HEK293 (cell line): Measurements from ENCODE around the gene TGFB2.

Experiments used
- CTCF ChIA-PET: fragments of 350-600 bp; formaldehyde crosslinking; extraction: SDS; loops from one replicate; lab custom pipeline; 2021; ENCODE audit warnings: antibody characterized with exemption; lab: Yijun Ruan, JAX
- POLR2A ChIA-PET: fragments of 300-600 bp; formaldehyde crosslinking; extraction: SDS; loops from one replicate; lab custom pipeline; 2020; ENCODE audit warnings: antibody characterized with exemption, inconsistent platforms; lab: Yijun Ruan, JAX
- H3K27ac ChIP-seq: fragments of 200-500 bp; sonication (Bioruptor generic); 2 replicates; pipeline ENCODE4 v1.5.1; 2014; ENCODE audit warnings: low read depth, low read length, control low read depth, inconsistent platforms; ENCODE audit errors: extremely low read depth
- H3K36me3 ChIP-seq, 2 experiments: fragments of 200-500 bp in 1 of 2; sonication (Bioruptor generic) in 1 of 2; 1 replicate in 1 of 2; 2 replicates in 1 of 2; pipeline ENCODE4 v1.5.1; 2014 to 2017; ENCODE audit warnings: inconsistent platforms in 2 of 2, low read length in 2 of 2; ENCODE audit not compliant: control insufficient read depth in 2 of 2, insufficient read depth in 1 of 2
- H3K4me1 ChIP-seq: fragments of 200-500 bp; sonication (Bioruptor generic); 2 replicates; pipeline ENCODE4 v1.5.1; 2014; ENCODE audit warnings: mild to moderate bottlenecking, low read length, inconsistent platforms; ENCODE audit not compliant: control insufficient read depth, insufficient read depth
- H3K4me3 ChIP-seq: 2 replicates; pipeline ENCODE4 v1.5.1; 2011; ENCODE audit warnings: low read depth, mild to moderate bottlenecking, control low read depth, low read length, moderate library complexity
- H3K9me3 ChIP-seq: fragments of 200-500 bp; sonication (Bioruptor generic); 2 replicates; pipeline ENCODE4 v1.5.1; 2014; ENCODE audit warnings: low read depth, low read length, inconsistent platforms; ENCODE audit not compliant: control insufficient read depth, insufficient read depth
- BCL11A ChIP-seq: fragments of 450-650 bp; formaldehyde crosslinking; IDR thresholded peaks from 2 replicates; pipeline ENCODE4 v1.5.1; 2016; ENCODE audit warnings: low read depth, missing biosample characterization, missing genetic modification characterization
- GLI2 ChIP-seq: fragments of 450-650 bp; formaldehyde crosslinking; IDR thresholded peaks from 2 replicates; pipeline ENCODE4; 2017; ENCODE audit warnings: missing biosample characterization, missing genetic modification characterization, low read depth, borderline replicate concordance
- TCF7L2 ChIP-seq: IDR thresholded peaks from 2 replicates; pipeline ENCODE4 v1.6.1; 2011; ENCODE audit warnings: low read depth, mild to moderate bottlenecking, inconsistent platforms, low read length, moderate library complexity, borderline replicate concordance
- ZBTB49 ChIP-seq: fragments of 450-650 bp; formaldehyde crosslinking; IDR thresholded peaks from 2 replicates; pipeline ENCODE4 v1.5.1; 2016; ENCODE audit warnings: missing biosample characterization, missing genetic modification characterization, low read depth
- ZFP69B ChIP-seq: fragments of 450-650 bp; formaldehyde crosslinking; IDR thresholded peaks from 2 replicates; pipeline ENCODE4 v1.5.1; 2016; ENCODE audit warnings: missing biosample characterization, missing genetic modification characterization
- ZNF24 ChIP-seq: fragments of 450-650 bp; formaldehyde crosslinking; IDR thresholded peaks from 2 replicates; pipeline ENCODE4 v1.5.1; 2016; ENCODE audit warnings: missing biosample characterization, missing genetic modification characterization
- ZNF391 ChIP-seq: fragments of 450-650 bp; formaldehyde crosslinking; IDR thresholded peaks from 2 replicates; pipeline ENCODE4 v1.5.1; 2016; ENCODE audit warnings: low read depth, missing biosample characterization, missing genetic modification characterization, borderline replicate concordance
- ZNF580 ChIP-seq: fragments of 450-650 bp; formaldehyde crosslinking; IDR thresholded peaks from 2 replicates; pipeline ENCODE4 v1.5.1; 2016; ENCODE audit warnings: missing biosample characterization, missing genetic modification characterization
- ZNF596 ChIP-seq: fragments of 450-650 bp; IDR thresholded peaks from 2 replicates; pipeline ENCODE4 v1.5.0; 2018; ENCODE audit warnings: missing biosample characterization, mild to moderate bottlenecking, missing genetic modification characterization, moderate library complexity
- ZNF629 ChIP-seq: fragments of 450-650 bp; formaldehyde crosslinking; IDR thresholded peaks from 2 replicates; pipeline ENCODE4 v1.5.1; 2017; ENCODE audit warnings: missing biosample characterization, missing genetic modification characterization
- ZNF645 ChIP-seq: fragments of 450-650 bp; formaldehyde crosslinking; IDR thresholded peaks from 2 replicates; pipeline ENCODE4; 2016; ENCODE audit warnings: missing biosample characterization, missing genetic modification characterization
- ZNF654 ChIP-seq: fragments of 450-650 bp; formaldehyde crosslinking; IDR thresholded peaks from 2 replicates; pipeline ENCODE4 v1.5.1; 2016; ENCODE audit warnings: low read depth, missing biosample characterization, missing genetic modification characterization
- ZNF776 ChIP-seq: fragments of 450-650 bp; formaldehyde crosslinking; IDR thresholded peaks from 2 replicates; pipeline ENCODE4 v1.5.0; 2017; ENCODE audit warnings: missing biosample characterization, missing genetic modification characterization, borderline replicate concordance
- ZNF830 ChIP-seq: fragments of 450-650 bp; IDR thresholded peaks from 2 replicates; pipeline ENCODE4 v1.5.0; 2018; ENCODE audit warnings: missing biosample characterization, missing genetic modification characterization, low read depth, mild to moderate bottlenecking, moderate library complexity

TGFB2 gene

DNA sequence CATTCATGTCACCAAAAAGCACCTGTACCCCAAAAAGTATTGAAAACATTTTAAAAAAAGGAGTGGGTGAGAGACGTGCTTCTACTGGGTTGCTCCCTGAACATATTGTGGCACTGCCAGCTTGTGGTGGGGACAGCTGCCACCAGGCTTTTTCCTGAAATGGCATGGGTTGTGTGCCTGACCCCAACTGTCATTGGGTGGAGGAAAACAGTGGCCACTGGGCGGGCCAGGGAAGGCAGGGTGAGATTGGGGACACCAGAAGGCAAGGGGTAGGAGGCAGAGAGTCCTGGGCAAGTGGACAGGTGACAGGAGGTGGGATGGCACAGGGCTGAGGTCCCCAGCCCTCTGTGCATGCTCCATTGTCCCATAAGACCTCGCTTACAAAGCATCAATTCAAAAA, 55.5 kb downstream of the TGFB2 start:
- ChIA-PET POLR2A (no interaction called here), CTCF (no interaction called here)
- H3K4me3 ChIP-seq, result no peak overlapping the region
- H3K9me3 ChIP-seq, result no peaks in the 10 kb centered on the region
- TF ChIP-seq ZNF776 (tag by site-specific recombination) (no peak), ZNF24 (tag by site-specific recombination) (no peak), ZNF645 (tag by site-specific recombination) (no peak), ZFP69B (tag by site-specific recombination) (no peak), ZBTB49 (tag by site-specific recombination) (no peak), ZNF580 (tag by site-specific recombination) (no peak), ZNF654 (tag by site-specific recombination) (no peak), ZNF629 (no peak)
- TF ChIP-seq, all 188 proteins: peak for 0
- Histone ChIP-seq H3K36me3 (no peaks in the 10 kb centered on the region), H3K27ac (no peak overlapping the region), H3K4me1 (no peaks in the 10 kb centered on the region)

DNA sequence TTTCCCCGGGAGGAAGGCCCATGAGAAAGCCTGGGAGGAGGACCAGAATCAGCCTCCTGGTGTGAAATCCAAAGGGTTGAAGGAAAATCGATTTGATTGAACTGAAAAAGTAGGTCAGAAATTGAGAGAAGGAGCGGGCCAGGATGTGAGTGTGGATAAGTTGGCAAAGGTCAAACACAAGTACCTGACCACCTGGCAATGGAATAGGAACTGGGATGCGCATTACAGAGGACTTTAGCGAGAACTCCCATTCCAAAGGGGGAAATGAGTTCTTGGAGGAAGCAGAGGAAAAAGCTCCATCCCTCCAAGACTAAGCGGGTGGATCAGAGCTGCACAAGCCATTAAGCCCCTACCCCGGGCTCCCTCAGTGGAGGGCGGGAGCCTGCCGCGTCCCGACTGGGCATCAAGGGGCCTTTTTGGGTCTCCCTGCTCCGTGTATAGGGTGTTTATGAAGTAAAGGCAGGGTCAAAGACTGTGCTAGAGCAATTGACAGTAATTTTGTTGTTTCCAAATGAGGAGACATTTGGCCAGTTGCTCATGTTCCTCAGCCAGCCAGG, 56.4 kb downstream of the TGFB2 start:
- no peak overlapping the region for H3K27ac ChIP-seq
- CTCF ChIA-PET, result interaction anchor here (0.5 to 1.3 kb wide), 2 partner anchors 27 to 32 kb away, joined by 3 to 5 read pairs; no protein-coding TSS in a partner anchor
- POLR2A ChIA-PET, result no interaction called here

DNA sequence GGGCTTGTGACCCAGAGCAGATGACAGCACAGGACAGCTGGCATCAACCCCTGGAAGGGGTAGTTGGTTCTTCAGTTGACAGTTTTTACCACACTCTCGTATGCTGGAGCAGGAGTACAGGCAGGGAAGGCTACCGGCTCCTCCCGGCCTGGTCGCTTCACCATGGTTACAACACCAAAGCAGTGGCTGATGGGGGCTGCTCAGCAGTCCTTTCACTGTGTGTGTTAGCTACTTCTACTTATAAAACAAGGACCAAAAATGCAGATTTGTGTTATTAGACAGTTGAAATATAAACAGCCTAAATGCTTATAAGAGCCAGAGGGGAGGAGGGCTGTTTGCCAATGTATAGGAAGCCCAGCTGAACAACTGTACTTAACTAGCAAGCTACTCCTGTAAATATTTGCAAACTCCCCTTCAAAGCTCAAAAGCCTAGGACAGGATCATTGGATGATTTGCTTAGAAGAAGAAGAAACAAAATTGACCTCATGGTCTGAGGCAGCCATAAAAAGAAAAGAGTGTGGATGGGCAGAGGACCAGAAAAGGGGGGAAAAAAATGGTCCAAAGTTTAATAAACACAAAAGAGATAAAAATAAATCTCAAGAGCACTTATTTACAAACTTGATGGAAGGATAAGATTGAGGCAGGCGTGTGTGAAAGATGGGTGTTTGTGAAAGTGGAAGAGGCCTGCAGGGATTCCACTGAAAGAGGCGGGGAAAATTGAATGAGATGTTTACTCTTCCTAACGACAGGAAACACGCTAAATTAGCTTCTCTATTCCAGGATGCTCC, 57.1 kb downstream of the TGFB2 start:
- Histone ChIP-seq H3K4me3 (no peak overlapping the region), H3K36me3 (no peaks in the 10 kb centered on the region), H3K27ac (no peak overlapping the region), H3K9me3 (no peaks in the 10 kb centered on the region), H3K4me1 (no peaks in the 10 kb centered on the region)
- POLR2A ChIA-PET, result no interaction called here
- CTCF ChIA-PET, result interaction anchor here (1.3 kb wide), 1 partner anchor 33 kb away, joined by 5 read pairs; no protein-coding TSS in a partner anchor
- TF ChIP-seq ZNF391 (tag by site-specific recombination) (no peak), GLI2 (no peak)

More for the DNA sequence above, 56.4 kb downstream of the TGFB2 start:
- Histone ChIP-seq H3K9me3 (no peaks in the 10 kb centered on the region), H3K4me3 (no peak overlapping the region), H3K36me3 (no peaks in the 10 kb centered on the region)
- no peak for TF ChIP-seq BCL11A
- TF ChIP-seq TCF7L2, result no peak
- no peak for TF ChIP-seq ZNF830 (tag by site-specific recombination)
- TF ChIP-seq ZNF596, result no peak
- TF ChIP-seq, all 188 proteins: peak for 0
- no peaks in the 10 kb centered on the region for H3K4me1 ChIP-seq
